BE2C (cell line): ENCODE measurements around the gene ATP10A.

Source experiments
- DNase-seq: peaks from one replicate; pipeline ENCODE4 v3.0.0-alpha.2; 2020
- H3K27me3 ChIP-seq: fragments of 250-450 bp; sonication (Bioruptor Pico); 2 replicates; pipeline ENCODE4 v1.5.1; 2020; ENCODE audit warnings: mild to moderate bottlenecking
- H3K36me3 ChIP-seq: fragments of 250-450 bp; sonication (Bioruptor Pico); 2 replicates; pipeline ENCODE4 v1.5.1; 2020; ENCODE audit warnings: mild to moderate bottlenecking
- H3K4me1 ChIP-seq: fragments of 250-450 bp; sonication (Bioruptor Pico); 2 replicates; pipeline ENCODE4 v1.5.1; 2020
- H3K4me3 ChIP-seq: 2 replicates; pipeline ENCODE4 v1.5.1; 2011; ENCODE audit warnings: low read depth, low read length
- H3K9me3 ChIP-seq: fragments of 250-450 bp; sonication (Bioruptor Pico); 2 replicates; pipeline ENCODE4 v1.5.1; 2020
- TF ChIP-seq, protein P1 (sequence below): IDR thresholded peaks from 2 replicates; pipeline ENCODE4 v1.5.1; 2012; ENCODE audit warnings: mild to moderate bottlenecking, low read depth, low read length

ATP10A gene

DNA sequence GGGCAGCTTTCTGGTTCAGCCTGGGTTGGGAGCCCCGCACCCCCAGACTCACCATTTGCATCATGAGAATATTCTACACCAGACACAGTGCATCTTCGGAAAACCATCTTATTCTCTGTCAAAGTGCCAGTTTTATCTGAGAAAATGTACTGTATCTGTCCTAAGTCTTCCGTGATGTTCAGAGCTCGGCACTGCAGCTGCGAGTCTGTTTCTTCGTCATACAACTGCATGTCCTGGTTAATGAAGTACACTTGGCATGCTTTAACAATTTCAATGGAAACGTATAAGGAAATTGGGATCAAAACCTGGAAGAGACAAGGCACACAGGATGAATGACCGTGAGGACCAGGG is 141.5 kb downstream of the ATP10A start:
- H3K36me3 ChIP-seq = no peaks in the 10 kb centered on the region
- H3K4me1 ChIP-seq = no peaks in the 10 kb centered on the region
- no peak overlapping the region for H3K4me3 ChIP-seq
- TF ChIP-seq, protein P1, sequence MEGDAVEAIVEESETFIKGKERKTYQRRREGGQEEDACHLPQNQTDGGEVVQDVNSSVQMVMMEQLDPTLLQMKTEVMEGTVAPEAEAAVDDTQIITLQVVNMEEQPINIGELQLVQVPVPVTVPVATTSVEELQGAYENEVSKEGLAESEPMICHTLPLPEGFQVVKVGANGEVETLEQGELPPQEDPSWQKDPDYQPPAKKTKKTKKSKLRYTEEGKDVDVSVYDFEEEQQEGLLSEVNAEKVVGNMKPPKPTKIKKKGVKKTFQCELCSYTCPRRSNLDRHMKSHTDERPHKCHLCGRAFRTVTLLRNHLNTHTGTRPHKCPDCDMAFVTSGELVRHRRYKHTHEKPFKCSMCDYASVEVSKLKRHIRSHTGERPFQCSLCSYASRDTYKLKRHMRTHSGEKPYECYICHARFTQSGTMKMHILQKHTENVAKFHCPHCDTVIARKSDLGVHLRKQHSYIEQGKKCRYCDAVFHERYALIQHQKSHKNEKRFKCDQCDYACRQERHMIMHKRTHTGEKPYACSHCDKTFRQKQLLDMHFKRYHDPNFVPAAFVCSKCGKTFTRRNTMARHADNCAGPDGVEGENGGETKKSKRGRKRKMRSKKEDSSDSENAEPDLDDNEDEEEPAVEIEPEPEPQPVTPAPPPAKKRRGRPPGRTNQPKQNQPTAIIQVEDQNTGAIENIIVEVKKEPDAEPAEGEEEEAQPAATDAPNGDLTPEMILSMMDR = no peak
- H3K27me3 ChIP-seq = no peaks in the 10 kb centered on the region
- H3K9me3 ChIP-seq = no peaks in the 10 kb centered on the region
- DNase-seq = no peak

DNA sequence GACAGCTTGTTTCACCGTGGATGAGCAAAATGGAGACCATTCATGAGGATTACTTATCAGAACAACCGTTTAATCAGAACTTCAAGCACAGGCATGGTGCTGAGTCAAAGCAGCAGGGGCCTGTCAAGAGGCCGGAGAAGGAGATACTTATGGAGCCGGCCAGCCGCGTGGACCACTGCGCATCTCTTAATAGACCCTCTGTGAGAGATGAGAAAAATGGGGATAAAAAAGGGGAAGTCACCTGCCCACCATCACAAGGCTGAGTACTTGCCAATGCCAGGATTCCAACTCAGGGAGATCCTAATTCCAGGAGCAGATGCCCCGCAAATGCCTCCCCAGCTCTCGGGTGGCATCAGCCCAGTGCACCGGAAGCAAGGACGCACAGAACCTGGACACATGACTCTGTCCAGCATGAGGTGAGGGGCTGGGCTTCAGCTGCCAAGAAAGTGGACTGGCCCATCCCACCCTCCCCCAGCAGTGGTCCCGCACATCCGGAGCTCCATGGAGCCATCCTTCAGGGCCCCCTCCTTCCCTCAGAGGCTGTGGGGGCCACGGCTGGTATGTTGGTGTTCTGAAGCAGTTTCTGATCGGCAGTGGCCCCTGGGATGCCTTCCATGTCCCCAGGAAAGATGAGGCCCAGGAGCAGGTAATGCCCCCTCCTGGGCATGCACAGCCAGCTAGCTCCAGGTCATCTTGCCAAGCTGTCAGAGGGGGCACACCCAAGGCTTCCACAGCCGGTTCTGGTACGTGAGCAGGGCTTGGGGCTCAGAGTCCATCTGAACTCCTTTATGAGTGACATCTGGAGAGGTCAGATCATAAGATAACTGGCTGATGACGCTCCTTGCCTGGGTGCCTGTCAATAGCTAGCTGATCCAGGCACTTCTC is 143.8 kb downstream of the ATP10A start:
- H3K27me3 ChIP-seq = no peaks in the 10 kb centered on the region
- H3K4me1 ChIP-seq = no peaks in the 10 kb centered on the region

DNA sequence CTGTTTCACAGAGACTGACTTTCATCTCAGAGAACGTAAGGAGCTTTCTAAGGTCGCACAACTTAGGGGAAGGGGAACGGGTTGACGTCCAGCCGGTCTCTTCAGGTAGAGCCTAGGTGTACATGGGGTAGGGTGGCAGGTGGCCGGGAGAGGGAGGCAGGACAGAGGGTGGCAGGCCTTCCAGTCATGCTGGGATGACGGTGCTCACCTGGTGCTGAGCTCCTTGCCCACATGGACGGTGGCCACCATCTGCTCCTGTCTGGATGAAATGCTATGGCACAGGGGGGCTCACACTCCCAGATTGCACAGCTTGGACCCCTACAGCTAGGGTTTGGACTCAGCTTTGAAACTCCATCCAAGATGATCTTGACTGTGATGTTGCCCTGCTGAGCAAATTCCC is 144.5 kb downstream of the ATP10A start:
- Histone ChIP-seq H3K27me3 (no peaks in the 10 kb centered on the region), H3K36me3 (no peaks in the 10 kb centered on the region), H3K4me3 (no peak overlapping the region), H3K9me3 (no peaks in the 10 kb centered on the region), H3K4me1 (no peaks in the 10 kb centered on the region)
- TF ChIP-seq, protein P1 = no peak
- DNase-seq = no peak

More for the DNA sequence above, 143.8 kb downstream of the ATP10A start:
- Histone ChIP-seq H3K36me3 (no peaks in the 10 kb centered on the region), H3K4me3 (no peak overlapping the region), H3K9me3 (no peaks in the 10 kb centered on the region)
- no peak for DNase-seq
- TF ChIP-seq, protein P1 = no peak

DNA sequence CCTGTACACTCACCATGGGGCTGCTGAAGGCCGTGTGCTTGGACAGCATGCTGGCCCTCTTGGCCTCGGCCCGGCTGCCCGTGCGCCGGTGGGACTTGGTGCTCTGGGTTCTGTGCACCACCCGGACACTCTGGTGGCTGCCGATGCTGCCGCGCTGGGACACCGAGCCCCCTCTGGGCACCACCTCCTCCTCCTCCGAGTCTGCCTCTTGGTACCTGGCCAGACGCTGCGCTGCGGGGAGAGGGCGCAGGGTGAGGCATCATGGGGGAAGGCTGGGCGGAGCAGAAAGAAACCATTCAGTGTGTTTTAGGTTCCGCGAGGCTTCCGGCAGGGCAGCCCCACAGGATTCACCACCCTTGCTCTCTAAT is 145.0 kb downstream of the ATP10A start:
- Histone ChIP-seq H3K4me3 (no peak overlapping the region), H3K9me3 (no peaks in the 10 kb centered on the region), H3K27me3 (no peaks in the 10 kb centered on the region), H3K36me3 (no peaks in the 10 kb centered on the region), H3K4me1 (no peaks in the 10 kb centered on the region)
- no peak for DNase-seq
- TF ChIP-seq, protein P1 = no peak

DNA sequence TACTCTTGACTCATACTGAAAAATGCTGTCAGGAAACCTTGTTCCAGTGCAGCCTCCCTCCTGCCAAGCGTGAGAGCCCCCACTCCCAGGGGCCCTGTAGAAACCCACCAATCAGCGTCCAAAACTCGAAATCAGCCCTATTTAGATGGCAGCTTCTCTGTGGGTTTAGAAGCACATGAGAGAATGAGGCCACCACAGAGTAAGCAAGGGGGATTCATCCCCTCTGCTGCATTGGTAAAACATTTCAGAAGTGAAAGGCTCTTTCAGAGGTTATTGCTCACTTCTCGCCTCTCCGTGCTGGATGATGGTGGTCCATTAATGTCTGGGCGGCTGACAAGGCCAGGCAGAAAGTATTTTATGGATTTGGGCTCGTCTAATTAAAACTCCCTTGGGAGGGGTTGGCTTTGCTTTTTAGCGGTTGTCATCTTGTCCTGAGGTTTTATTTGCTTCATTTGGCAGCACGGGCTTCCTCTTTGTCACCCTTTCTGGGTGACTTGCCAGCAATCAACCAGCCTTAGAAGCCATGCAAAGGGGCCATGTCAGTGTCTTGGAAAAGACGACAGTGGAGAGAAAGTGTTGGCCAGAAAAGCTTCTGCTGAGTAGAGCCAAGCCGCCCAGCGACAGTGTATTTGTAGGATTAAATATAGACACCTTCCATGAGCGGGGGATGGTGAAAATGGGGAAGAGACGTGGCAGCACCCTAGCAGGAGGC is 145.5 kb downstream of the ATP10A start:
- no peaks in the 10 kb centered on the region for H3K4me1 ChIP-seq
- no peak for DNase-seq
- TF ChIP-seq, protein P1 = no peak
- H3K9me3 ChIP-seq = no peaks in the 10 kb centered on the region
- no peaks in the 10 kb centered on the region for H3K27me3 ChIP-seq
- H3K36me3 ChIP-seq = no peaks in the 10 kb centered on the region
- no peak overlapping the region for H3K4me3 ChIP-seq

DNA sequence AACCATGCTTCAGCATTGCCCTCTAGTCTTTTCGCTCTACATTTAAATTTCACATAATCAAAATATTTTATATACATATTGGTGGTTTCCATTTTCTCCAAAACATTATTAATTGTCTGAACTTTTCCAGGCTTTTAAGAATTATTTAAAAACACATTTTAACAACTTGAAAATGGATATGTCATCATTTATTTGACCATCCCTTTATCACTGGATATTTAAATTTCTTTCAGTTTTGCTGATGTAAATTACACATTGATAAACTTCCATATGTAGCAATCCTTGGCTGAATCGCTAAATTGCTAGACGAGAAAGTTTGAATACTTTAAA is 146.0 kb downstream of the ATP10A start:
- TF ChIP-seq, protein P1 = no peak
- DNase-seq = no peak
- Histone ChIP-seq H3K4me3 (no peak overlapping the region), H3K9me3 (no peaks in the 10 kb centered on the region), H3K36me3 (no peaks in the 10 kb centered on the region), H3K27me3 (no peaks in the 10 kb centered on the region), H3K4me1 (no peaks in the 10 kb centered on the region)
